Osteoblast (primary cell): Measurements from ENCODE around the gene MR1. TPM values are rescaled to one million over a fixed set of nuclear protein-coding genes. Genes with fewer than 3 reads are reported as not detected.

Source experiments
- DNase-seq: peaks from one replicate; pipeline ENCODE4 v3.0.0; 2011; ENCODE audit warnings: low spot score, mixed read lengths; ENCODE audit not compliant: insufficient read length; ENCODE audit errors: missing footprints
- H2AFZ ChIP-seq: 2 replicates; pipeline ENCODE4 v1.6.0; 2011; ENCODE audit warnings: mild to moderate bottlenecking, low read length
- H3K27ac ChIP-seq: 2 replicates; pipeline ENCODE4 v1.5.1; 2011; ENCODE audit warnings: mild to moderate bottlenecking, low read depth, low read length, moderate library complexity
- H3K27me3 ChIP-seq: 2 replicates; pipeline ENCODE4 v1.6.0; 2012; ENCODE audit warnings: mild to moderate bottlenecking, control low read depth, inconsistent platforms, low read length, moderate library complexity; ENCODE audit not compliant: insufficient read depth
- H3K36me3 ChIP-seq: 2 replicates; pipeline ENCODE4 v1.5.1; 2011; ENCODE audit warnings: mild to moderate bottlenecking, low read length, control low read depth, moderate library complexity; ENCODE audit not compliant: insufficient read depth
- H3K4me1 ChIP-seq: 2 replicates; pipeline ENCODE4 v1.5.1; 2011; ENCODE audit warnings: mild to moderate bottlenecking, low read length, control low read depth, moderate library complexity; ENCODE audit not compliant: insufficient read depth
- H3K4me2 ChIP-seq: 2 replicates; pipeline ENCODE4 v1.6.0; 2011; ENCODE audit warnings: mild to moderate bottlenecking, low read length; ENCODE audit not compliant: insufficient read depth
- H3K4me3 ChIP-seq: fragments of 200-600 bp; sonication (generic); 3 replicates; pipeline ENCODE4 v1.5.1; 2012; ENCODE audit warnings: mild to moderate bottlenecking, low read length, inconsistent platforms; ENCODE audit not compliant: insufficient read depth
- H3K79me2 ChIP-seq: 2 replicates; pipeline ENCODE4 v1.6.0; 2012; ENCODE audit warnings: mild to moderate bottlenecking, low read length, control low read depth, inconsistent platforms; ENCODE audit not compliant: insufficient read depth
- H3K9me3 ChIP-seq: 2 replicates; pipeline ENCODE4 v1.5.1; 2011; ENCODE audit warnings: low read depth, low read length, control low read depth
- H4K20me1 ChIP-seq: 2 replicates; pipeline ENCODE4 v1.6.0; 2012; ENCODE audit warnings: mild to moderate bottlenecking, low read length, control low read depth; ENCODE audit not compliant: insufficient read depth
- total RNA-seq: library from RNA; depleted of rRNA; stranded (reverse); fragments of >200 nt; gene quantifications from 2 replicates; pipeline ENCODE4 v1.2.3, GENCODE V29; 2012
- TF ChIP-seq, protein P1 (sequence below): IDR thresholded peaks from 2 replicates; pipeline ENCODE4 v1.5.1; 2011; ENCODE audit warnings: mild to moderate bottlenecking, low read depth, low read length, moderate library complexity; ENCODE audit errors: extremely low read depth

Gene MR1
- total RNA-seq, 1 donor: 29.3 TPM

- Histone ChIP-seq H3K4me2 (no peak overlapping the region), H3K9me3 (no peaks in the 10 kb centered on the region), H3K27ac (no peak overlapping the region), H3K4me1 (peaks cover 18% of the 10 kb centered on the region), H4K20me1 (no peaks in the 10 kb centered on the region), H3K27me3 (no peaks in the 10 kb centered on the region), H2AFZ (no peak overlapping the region), H3K4me3 (no peak overlapping the region), H3K79me2 (no peaks in the 10 kb centered on the region), H3K36me3 (no peaks in the 10 kb centered on the region)
- TF ChIP-seq, protein P1, sequence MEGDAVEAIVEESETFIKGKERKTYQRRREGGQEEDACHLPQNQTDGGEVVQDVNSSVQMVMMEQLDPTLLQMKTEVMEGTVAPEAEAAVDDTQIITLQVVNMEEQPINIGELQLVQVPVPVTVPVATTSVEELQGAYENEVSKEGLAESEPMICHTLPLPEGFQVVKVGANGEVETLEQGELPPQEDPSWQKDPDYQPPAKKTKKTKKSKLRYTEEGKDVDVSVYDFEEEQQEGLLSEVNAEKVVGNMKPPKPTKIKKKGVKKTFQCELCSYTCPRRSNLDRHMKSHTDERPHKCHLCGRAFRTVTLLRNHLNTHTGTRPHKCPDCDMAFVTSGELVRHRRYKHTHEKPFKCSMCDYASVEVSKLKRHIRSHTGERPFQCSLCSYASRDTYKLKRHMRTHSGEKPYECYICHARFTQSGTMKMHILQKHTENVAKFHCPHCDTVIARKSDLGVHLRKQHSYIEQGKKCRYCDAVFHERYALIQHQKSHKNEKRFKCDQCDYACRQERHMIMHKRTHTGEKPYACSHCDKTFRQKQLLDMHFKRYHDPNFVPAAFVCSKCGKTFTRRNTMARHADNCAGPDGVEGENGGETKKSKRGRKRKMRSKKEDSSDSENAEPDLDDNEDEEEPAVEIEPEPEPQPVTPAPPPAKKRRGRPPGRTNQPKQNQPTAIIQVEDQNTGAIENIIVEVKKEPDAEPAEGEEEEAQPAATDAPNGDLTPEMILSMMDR: no peak
- no peak for DNase-seq
Observed at GRCh38 chr1:181073638-181074037, 39.9 kb downstream of the MR1 start.

DNA sequence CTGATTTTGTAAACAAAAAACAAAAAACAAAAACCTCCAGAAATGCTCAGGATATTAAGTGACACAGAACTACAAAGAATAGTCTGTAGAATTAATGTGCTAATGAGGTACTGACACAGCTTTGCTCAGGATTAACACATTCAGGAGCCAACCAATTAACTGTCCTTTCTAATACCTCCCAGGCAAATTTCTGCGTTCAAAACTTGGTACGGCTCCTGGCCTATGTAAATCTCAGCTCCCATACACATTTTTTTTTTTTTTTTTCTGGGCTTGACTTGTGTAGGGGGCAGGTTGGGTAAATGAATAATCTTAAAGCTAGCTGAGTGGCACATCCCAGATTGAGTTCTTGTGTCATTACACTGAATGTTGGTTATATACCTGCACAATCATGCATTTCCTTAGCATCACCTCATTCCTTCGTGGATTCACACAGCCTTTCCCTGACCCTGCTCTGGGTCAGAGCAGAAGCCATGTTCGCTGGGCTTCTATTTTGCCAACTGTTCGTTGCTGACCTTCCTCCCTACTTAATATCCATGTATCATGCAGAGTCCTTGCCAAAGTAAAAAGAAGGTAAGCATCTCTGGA lies 42.1 kb downstream of the MR1 start:
- Histone ChIP-seq H3K27me3 (no peaks in the 10 kb centered on the region), H3K79me2 (no peaks in the 10 kb centered on the region), H4K20me1 (no peaks in the 10 kb centered on the region), H3K9me3 (no peaks in the 10 kb centered on the region), H3K4me2 (no peak overlapping the region), H3K4me1 (peaks cover 21% of the 10 kb centered on the region), H3K4me3 (no peak overlapping the region), H2AFZ (no peak overlapping the region), H3K27ac (no peak overlapping the region), H3K36me3 (no peaks in the 10 kb centered on the region)
- TF ChIP-seq, protein P1: no peak
- DNase-seq: no peak

DNA sequence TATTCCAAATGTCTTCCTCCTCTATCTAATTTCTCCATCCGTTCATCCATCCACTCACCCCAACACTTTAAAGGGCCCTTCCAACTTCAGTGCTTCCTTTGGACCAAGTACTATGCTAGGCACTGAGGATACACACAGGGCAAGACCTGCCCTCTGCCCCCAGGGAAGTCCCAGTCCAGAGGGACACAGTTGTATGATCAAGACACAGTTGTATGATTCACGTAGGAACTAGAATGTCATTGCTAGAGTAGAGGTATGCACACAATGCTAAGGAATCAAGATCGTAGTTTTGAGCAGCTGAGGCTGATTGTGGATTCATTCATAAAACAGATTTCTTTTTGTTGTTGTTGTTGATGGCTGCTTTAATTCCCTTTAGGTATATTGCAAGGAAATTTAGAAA lies 43.1 kb downstream of the MR1 start:
- Histone ChIP-seq H2AFZ (peak overlapping the region; percentile 53), H4K20me1 (no peaks in the 10 kb centered on the region), H3K9me3 (no peaks in the 10 kb centered on the region), H3K27ac (peak overlapping the region; percentile 95), H3K36me3 (no peaks in the 10 kb centered on the region), H3K4me1 (peaks cover 21% of the 10 kb centered on the region), H3K4me3 (no peak overlapping the region), H3K27me3 (no peaks in the 10 kb centered on the region), H3K4me2 (no peak overlapping the region), H3K79me2 (no peaks in the 10 kb centered on the region)
- TF ChIP-seq, protein P1: no peak
- no peak for DNase-seq

GRCh38 chr1:181077576-181078242 lies 43.9 kb downstream of the MR1 start:
- Histone ChIP-seq H2AFZ (peak overlapping the region; percentile 53), H3K4me3 (peak overlapping the region; percentile 4), H3K9me3 (no peaks in the 10 kb centered on the region), H3K4me2 (peak overlapping the region; percentile 46), H3K79me2 (no peaks in the 10 kb centered on the region), H4K20me1 (no peaks in the 10 kb centered on the region), H3K27me3 (no peaks in the 10 kb centered on the region), H3K4me1 (peaks cover 21% of the 10 kb centered on the region), H3K27ac (peak overlapping the region; percentile 95), H3K36me3 (no peaks in the 10 kb centered on the region)
- TF ChIP-seq, protein P1: no peak
- DNase-seq: peak; percentile 76
